ENCODE measurements around the gene MAGI2.

The MAGI2 gene

GRCh38 chr7:78764571-78764970 lies 688.9 kb downstream of the MAGI2 start:
- Histone ChIP-seq H3K27me3 (ENCODE audit: control insufficient read depth, insufficient read depth, low read length) (no peaks in the 10 kb centered on the region), H3K4me3 (ENCODE audit: low read length) (no peak overlapping the region), H3K4me1 (ENCODE audit: control insufficient read depth, insufficient read depth, low read length) (no peaks in the 10 kb centered on the region), H3K36me3 (ENCODE audit: control insufficient read depth, insufficient read depth, low read length) (no peaks in the 10 kb centered on the region), H3K9ac (ENCODE audit: low read length) (no peak overlapping the region), H3K27ac (ENCODE audit: low read depth, low read length) (no peak overlapping the region)

- no peak overlapping the region for H3K27ac ChIP-seq (ENCODE audit: low read depth, low read length)
- H3K4me3 ChIP-seq (ENCODE audit: low read length), result no peak overlapping the region
- H3K36me3 ChIP-seq (ENCODE audit: control insufficient read depth, insufficient read depth, low read length), result no peaks in the 10 kb centered on the region
- H3K27me3 ChIP-seq (ENCODE audit: control insufficient read depth, insufficient read depth, low read length), result no peaks in the 10 kb centered on the region
- H3K9ac ChIP-seq (ENCODE audit: low read length), result no peak overlapping the region
- no peaks in the 10 kb centered on the region for H3K4me1 ChIP-seq (ENCODE audit: control insufficient read depth, insufficient read depth, low read length)
These were observed 690.8 kb downstream of the MAGI2 start for GRCh38 chr7:78762625-78763024.

- H3K4me3 ChIP-seq (ENCODE audit: low read length), result no peak overlapping the region
- H3K4me1 ChIP-seq (ENCODE audit: control insufficient read depth, insufficient read depth, low read length), result no peaks in the 10 kb centered on the region
These were observed 692.7 kb downstream of the MAGI2 start for GRCh38 chr7:78760620-78761355.

GRCh38 chr7:78752554-78752953 lies 700.9 kb downstream of the MAGI2 start:
- Histone ChIP-seq H3K9ac (ENCODE audit: low read length) (no peak overlapping the region), H3K4me3 (ENCODE audit: low read length) (no peak overlapping the region), H3K27ac (ENCODE audit: low read depth, low read length) (no peak overlapping the region), H3K36me3 (ENCODE audit: control insufficient read depth, insufficient read depth, low read length) (no peaks in the 10 kb centered on the region), H3K27me3 (ENCODE audit: control insufficient read depth, insufficient read depth, low read length) (no peaks in the 10 kb centered on the region), H3K4me1 (ENCODE audit: control insufficient read depth, insufficient read depth, low read length) (no peaks in the 10 kb centered on the region)

More at GRCh38 chr7:78760620-78761355, 692.7 kb downstream of the MAGI2 start:
- Histone ChIP-seq H3K27me3 (ENCODE audit: control insufficient read depth, insufficient read depth, low read length) (no peaks in the 10 kb centered on the region), H3K36me3 (ENCODE audit: control insufficient read depth, insufficient read depth, low read length) (no peaks in the 10 kb centered on the region), H3K9ac (ENCODE audit: low read length) (no peak overlapping the region), H3K27ac (ENCODE audit: low read depth, low read length) (no peak overlapping the region)

GRCh38 chr7:78751253-78751652 lies 702.2 kb downstream of the MAGI2 start:
- Histone ChIP-seq H3K27ac (ENCODE audit: low read depth, low read length) (no peak overlapping the region), H3K4me1 (ENCODE audit: control insufficient read depth, insufficient read depth, low read length) (no peaks in the 10 kb centered on the region)

GRCh38 chr7:78749052-78749746 lies 704.3 kb downstream of the MAGI2 start:
- H3K9ac ChIP-seq (ENCODE audit: low read length), result no peak overlapping the region

More at GRCh38 chr7:78751253-78751652, 702.2 kb downstream of the MAGI2 start:
- H3K4me3 ChIP-seq (ENCODE audit: low read length), result no peak overlapping the region
- no peaks in the 10 kb centered on the region for H3K27me3 ChIP-seq (ENCODE audit: control insufficient read depth, insufficient read depth, low read length)
- H3K9ac ChIP-seq (ENCODE audit: low read length), result no peak overlapping the region
- no peaks in the 10 kb centered on the region for H3K36me3 ChIP-seq (ENCODE audit: control insufficient read depth, insufficient read depth, low read length)

GRCh38 chr7:78747592-78747991 lies 705.9 kb downstream of the MAGI2 start:
- Histone ChIP-seq H3K27me3 (ENCODE audit: control insufficient read depth, insufficient read depth, low read length) (no peaks in the 10 kb centered on the region), H3K27ac (ENCODE audit: low read depth, low read length) (no peak overlapping the region), H3K36me3 (ENCODE audit: control insufficient read depth, insufficient read depth, low read length) (no peaks in the 10 kb centered on the region), H3K9ac (ENCODE audit: low read length) (no peak overlapping the region), H3K4me3 (ENCODE audit: low read length) (no peak overlapping the region), H3K4me1 (ENCODE audit: control insufficient read depth, insufficient read depth, low read length) (no peaks in the 10 kb centered on the region)

More at GRCh38 chr7:78749052-78749746, 704.3 kb downstream of the MAGI2 start:
- Histone ChIP-seq H3K36me3 (ENCODE audit: control insufficient read depth, insufficient read depth, low read length) (no peaks in the 10 kb centered on the region), H3K27me3 (ENCODE audit: control insufficient read depth, insufficient read depth, low read length) (no peaks in the 10 kb centered on the region), H3K27ac (ENCODE audit: low read depth, low read length) (no peak overlapping the region), H3K4me1 (ENCODE audit: control insufficient read depth, insufficient read depth, low read length) (no peaks in the 10 kb centered on the region), H3K4me3 (ENCODE audit: low read length) (no peak overlapping the region)

GRCh38 chr7:78746301-78746700 lies 707.2 kb downstream of the MAGI2 start:
- no peak overlapping the region for H3K27ac ChIP-seq (ENCODE audit: low read depth, low read length)
- H3K27me3 ChIP-seq (ENCODE audit: control insufficient read depth, insufficient read depth, low read length), result no peaks in the 10 kb centered on the region
- no peak overlapping the region for H3K4me3 ChIP-seq (ENCODE audit: low read length)
- H3K36me3 ChIP-seq (ENCODE audit: control insufficient read depth, insufficient read depth, low read length), result no peaks in the 10 kb centered on the region
- no peak overlapping the region for H3K9ac ChIP-seq (ENCODE audit: low read length)
- no peaks in the 10 kb centered on the region for H3K4me1 ChIP-seq (ENCODE audit: control insufficient read depth, insufficient read depth, low read length)

GRCh38 chr7:78742694-78743093 lies 710.8 kb downstream of the MAGI2 start:
- Histone ChIP-seq H3K36me3 (ENCODE audit: control insufficient read depth, insufficient read depth, low read length) (no peaks in the 10 kb centered on the region), H3K27me3 (ENCODE audit: control insufficient read depth, insufficient read depth, low read length) (no peaks in the 10 kb centered on the region), H3K27ac (ENCODE audit: low read depth, low read length) (no peak overlapping the region), H3K4me1 (ENCODE audit: control insufficient read depth, insufficient read depth, low read length) (no peaks in the 10 kb centered on the region), H3K4me3 (ENCODE audit: low read length) (no peak overlapping the region), H3K9ac (ENCODE audit: low read length) (no peak overlapping the region)

GRCh38 chr7:78736548-78736947 lies 716.9 kb downstream of the MAGI2 start:
- H3K27ac ChIP-seq (ENCODE audit: low read depth, low read length), result no peak overlapping the region
- no peak overlapping the region for H3K4me3 ChIP-seq (ENCODE audit: low read length)
- no peaks in the 10 kb centered on the region for H3K4me1 ChIP-seq (ENCODE audit: control insufficient read depth, insufficient read depth, low read length)
- no peak overlapping the region for H3K9ac ChIP-seq (ENCODE audit: low read length)
- H3K36me3 ChIP-seq (ENCODE audit: control insufficient read depth, insufficient read depth, low read length), result no peaks in the 10 kb centered on the region
- no peaks in the 10 kb centered on the region for H3K27me3 ChIP-seq (ENCODE audit: control insufficient read depth, insufficient read depth, low read length)

- H3K9ac ChIP-seq (ENCODE audit: low read length), result no peak overlapping the region
- H3K4me3 ChIP-seq (ENCODE audit: low read length), result no peak overlapping the region
These were observed 718.8 kb downstream of the MAGI2 start for GRCh38 chr7:78734626-78735025.

GRCh38 chr7:78720066-78720465 lies 733.4 kb downstream of the MAGI2 start:
- Histone ChIP-seq H3K27me3 (ENCODE audit: control insufficient read depth, insufficient read depth, low read length) (no peaks in the 10 kb centered on the region), H3K9ac (ENCODE audit: low read length) (no peak overlapping the region), H3K4me1 (ENCODE audit: control insufficient read depth, insufficient read depth, low read length) (no peaks in the 10 kb centered on the region), H3K36me3 (ENCODE audit: control insufficient read depth, insufficient read depth, low read length) (no peaks in the 10 kb centered on the region), H3K27ac (ENCODE audit: low read depth, low read length) (no peak overlapping the region), H3K4me3 (ENCODE audit: low read length) (no peak overlapping the region)

More at GRCh38 chr7:78734626-78735025, 718.8 kb downstream of the MAGI2 start:
- Histone ChIP-seq H3K27ac (ENCODE audit: low read depth, low read length) (no peak overlapping the region), H3K27me3 (ENCODE audit: control insufficient read depth, insufficient read depth, low read length) (no peaks in the 10 kb centered on the region), H3K36me3 (ENCODE audit: control insufficient read depth, insufficient read depth, low read length) (no peaks in the 10 kb centered on the region), H3K4me1 (ENCODE audit: control insufficient read depth, insufficient read depth, low read length) (no peaks in the 10 kb centered on the region)

GRCh38 chr7:78718212-78718611 lies 735.3 kb downstream of the MAGI2 start:
- no peaks in the 10 kb centered on the region for H3K36me3 ChIP-seq (ENCODE audit: control insufficient read depth, insufficient read depth, low read length)
- no peaks in the 10 kb centered on the region for H3K4me1 ChIP-seq (ENCODE audit: control insufficient read depth, insufficient read depth, low read length)
- no peak overlapping the region for H3K4me3 ChIP-seq (ENCODE audit: low read length)
- H3K27ac ChIP-seq (ENCODE audit: low read depth, low read length), result no peak overlapping the region
- H3K27me3 ChIP-seq (ENCODE audit: control insufficient read depth, insufficient read depth, low read length), result no peaks in the 10 kb centered on the region
- no peak overlapping the region for H3K9ac ChIP-seq (ENCODE audit: low read length)

Data from rectal smooth muscle tissue (tissue), 1 donor.